ACC112 (cell line): ENCODE measurements around the gene DGKB.

Experiments used
- H2AFZ ChIP-seq: fragments of 200-600 bp; sonication (generic); one replicate; pipeline ENCODE4 v1.6.0; 2017; ENCODE audit warnings: antibody characterized with exemption, low read length; ENCODE audit not compliant: unreplicated experiment
- H3K27ac ChIP-seq: fragments of 200-600 bp; sonication (generic); 2 replicates; pipeline ENCODE4 v1.5.1; 2014; ENCODE audit warnings: low read depth, mild to moderate bottlenecking, antibody characterized with exemption, low read length, moderate library complexity
- H3K27me3 ChIP-seq: fragments of 200-600 bp; sonication (generic); 2 replicates; pipeline ENCODE4 v1.6.1; 2014; ENCODE audit warnings: mild to moderate bottlenecking, antibody characterized with exemption, low read length, moderate library complexity, mixed read lengths; ENCODE audit not compliant: insufficient read depth
- H3K36me3 ChIP-seq: fragments of 200-600 bp; sonication (generic); 2 replicates; pipeline ENCODE4 v1.6.1; 2016; ENCODE audit warnings: mild to moderate bottlenecking, antibody characterized with exemption, low read length, moderate library complexity, mixed read lengths; ENCODE audit not compliant: insufficient read depth
- H3K4me1 ChIP-seq: fragments of 200-600 bp; sonication (generic); one replicate; pipeline ENCODE4 v1.6.1; 2016; ENCODE audit warnings: low read length, mixed read lengths; ENCODE audit not compliant: insufficient read depth, unreplicated experiment, control insufficient read depth
- H3K4me3 ChIP-seq: fragments of 200-600 bp; sonication (generic); 2 replicates; pipeline ENCODE4 v1.5.1; 2014; ENCODE audit warnings: mild to moderate bottlenecking, low read depth, low read length
- H3K79me2 ChIP-seq: fragments of 200-600 bp; sonication (generic); one replicate; pipeline ENCODE4 v1.6.0; 2016; ENCODE audit warnings: low read length; ENCODE audit not compliant: control insufficient read depth, unreplicated experiment, insufficient read depth

Gene DGKB

GRCh38 chr7:14666913-14667312, 235.6 kb downstream of the DGKB start:
- Histone ChIP-seq H3K27ac (no peak overlapping the region), H2AFZ (no peak overlapping the region), H3K79me2 (no peaks in the 10 kb centered on the region), H3K27me3 (no peaks in the 10 kb centered on the region), H3K4me1 (no peaks in the 10 kb centered on the region), H3K4me3 (no peak overlapping the region), H3K36me3 (no peaks in the 10 kb centered on the region)

GRCh38 chr7:14666304-14666703, 236.2 kb downstream of the DGKB start:
- Histone ChIP-seq H3K4me3 (no peak overlapping the region), H2AFZ (no peak overlapping the region), H3K4me1 (no peaks in the 10 kb centered on the region), H3K27ac (no peak overlapping the region), H3K79me2 (no peaks in the 10 kb centered on the region), H3K27me3 (no peaks in the 10 kb centered on the region), H3K36me3 (no peaks in the 10 kb centered on the region)

- H2AFZ ChIP-seq = no peak overlapping the region
- H3K36me3 ChIP-seq = no peaks in the 10 kb centered on the region
- H3K27me3 ChIP-seq = no peaks in the 10 kb centered on the region
- H3K4me3 ChIP-seq = no peak overlapping the region
- no peaks in the 10 kb centered on the region for H3K79me2 ChIP-seq
- no peaks in the 10 kb centered on the region for H3K4me1 ChIP-seq
- no peak overlapping the region for H3K27ac ChIP-seq
These were observed 262.8 kb downstream of the DGKB start for GRCh38 chr7:14639801-14640200.

GRCh38 chr7:14639329-14639728, 263.2 kb downstream of the DGKB start:
- no peaks in the 10 kb centered on the region for H3K36me3 ChIP-seq
- H2AFZ ChIP-seq = no peak overlapping the region
- no peaks in the 10 kb centered on the region for H3K27me3 ChIP-seq
- H3K4me1 ChIP-seq = no peaks in the 10 kb centered on the region
- H3K79me2 ChIP-seq = no peaks in the 10 kb centered on the region
- no peak overlapping the region for H3K27ac ChIP-seq
- H3K4me3 ChIP-seq = no peak overlapping the region

- no peak overlapping the region for H3K4me3 ChIP-seq
- H3K27me3 ChIP-seq = no peaks in the 10 kb centered on the region
- H3K27ac ChIP-seq = no peak overlapping the region
- H3K4me1 ChIP-seq = no peaks in the 10 kb centered on the region
- no peaks in the 10 kb centered on the region for H3K36me3 ChIP-seq
- H3K79me2 ChIP-seq = no peaks in the 10 kb centered on the region
- no peak overlapping the region for H2AFZ ChIP-seq
These were observed 264.6 kb downstream of the DGKB start for GRCh38 chr7:14637968-14638367.

GRCh38 chr7:14635955-14636354, 266.6 kb downstream of the DGKB start:
- H3K4me1 ChIP-seq = peaks cover 5% of the 10 kb centered on the region
- H3K4me3 ChIP-seq = no peak overlapping the region
- no peaks in the 10 kb centered on the region for H3K36me3 ChIP-seq
- no peak overlapping the region for H2AFZ ChIP-seq
- H3K27me3 ChIP-seq = no peaks in the 10 kb centered on the region
- no peaks in the 10 kb centered on the region for H3K79me2 ChIP-seq
- no peak overlapping the region for H3K27ac ChIP-seq

GRCh38 chr7:14630048-14630447, 272.5 kb downstream of the DGKB start:
- Histone ChIP-seq H3K27me3 (no peaks in the 10 kb centered on the region), H3K4me3 (no peak overlapping the region), H3K4me1 (peaks cover 5% of the 10 kb centered on the region), H3K36me3 (no peaks in the 10 kb centered on the region), H2AFZ (no peak overlapping the region), H3K27ac (no peak overlapping the region), H3K79me2 (no peaks in the 10 kb centered on the region)

- no peak overlapping the region for H2AFZ ChIP-seq
- H3K4me3 ChIP-seq = no peak overlapping the region
- no peak overlapping the region for H3K27ac ChIP-seq
These were observed 274.0 kb downstream of the DGKB start for GRCh38 chr7:14628516-14628915.

GRCh38 chr7:14626076-14626475, 276.5 kb downstream of the DGKB start:
- Histone ChIP-seq H2AFZ (no peak overlapping the region), H3K79me2 (no peaks in the 10 kb centered on the region), H3K27ac (no peak overlapping the region), H3K27me3 (no peaks in the 10 kb centered on the region), H3K4me1 (no peaks in the 10 kb centered on the region), H3K36me3 (no peaks in the 10 kb centered on the region), H3K4me3 (no peak overlapping the region)

More at GRCh38 chr7:14628516-14628915, 274.0 kb downstream of the DGKB start:
- no peaks in the 10 kb centered on the region for H3K79me2 ChIP-seq
- H3K4me1 ChIP-seq = peaks cover 5% of the 10 kb centered on the region
- no peaks in the 10 kb centered on the region for H3K36me3 ChIP-seq
- no peaks in the 10 kb centered on the region for H3K27me3 ChIP-seq

- no peaks in the 10 kb centered on the region for H3K79me2 ChIP-seq
- no peak overlapping the region for H2AFZ ChIP-seq
- no peak overlapping the region for H3K4me3 ChIP-seq
- no peak overlapping the region for H3K27ac ChIP-seq
- H3K27me3 ChIP-seq = no peaks in the 10 kb centered on the region
- H3K4me1 ChIP-seq = no peaks in the 10 kb centered on the region
- no peaks in the 10 kb centered on the region for H3K36me3 ChIP-seq
These were observed 280.0 kb downstream of the DGKB start for GRCh38 chr7:14622559-14622958.

GRCh38 chr7:14606101-14606500, 296.4 kb downstream of the DGKB start:
- no peaks in the 10 kb centered on the region for H3K36me3 ChIP-seq
- H3K4me1 ChIP-seq = peaks cover 8% of the 10 kb centered on the region
- no peak overlapping the region for H3K27ac ChIP-seq
- no peak overlapping the region for H3K4me3 ChIP-seq
- peak overlapping the region; percentile 57 for H2AFZ ChIP-seq
- H3K79me2 ChIP-seq = no peaks in the 10 kb centered on the region
- H3K27me3 ChIP-seq = no peaks in the 10 kb centered on the region
